SK-N-SH (cell line): ENCODE measurements around the gene SKI.

Experiments
- CHD2 ChIP-seq: fragments of 150-350 bp; IDR thresholded peaks from 2 replicates; pipeline ENCODE4 v1.6.1; 2018; ENCODE audit warnings: low read length; ENCODE audit not compliant: partially characterized antibody
- CTCF ChIP-seq: fragments of 200-600 bp; sonication (generic); IDR thresholded peaks from 2 replicates; pipeline ENCODE4 v1.6.1; 2017; ENCODE audit warnings: antibody characterized with exemption, mild to moderate bottlenecking, moderate library complexity
- JUND ChIP-seq: IDR thresholded peaks from 2 replicates; pipeline ENCODE4 v1.4.0; 2012
- MAX ChIP-seq: IDR thresholded peaks from 2 replicates; pipeline ENCODE4 v1.4.0; 2012; ENCODE audit warnings: low read depth
- POLR2AphosphoS5 ChIP-seq: IDR thresholded peaks from 2 replicates; pipeline ENCODE4 v1.6.1; 2012; ENCODE audit warnings: low read depth, low read length
- RAD21 ChIP-seq: IDR thresholded peaks from 2 replicates; pipeline ENCODE4 v1.6.1; 2012; ENCODE audit warnings: mild to moderate bottlenecking, low read length
- RCOR1 ChIP-seq: fragments of 150-350 bp; IDR thresholded peaks from 2 replicates; pipeline ENCODE4 v1.6.1; 2017; ENCODE audit warnings: antibody characterized with exemption, low read length
- TAF1 ChIP-seq: IDR thresholded peaks from 2 replicates; pipeline ENCODE4 v1.6.1; 2012; ENCODE audit warnings: low read depth, mild to moderate bottlenecking, low read length, moderate library complexity, borderline replicate concordance
- TCF12 ChIP-seq: IDR thresholded peaks from 2 replicates; pipeline ENCODE4 v1.4.0; 2012
- TEAD4 ChIP-seq: IDR thresholded peaks from 2 replicates; pipeline ENCODE4 v1.4.0; 2012; ENCODE audit warnings: mild to moderate bottlenecking, borderline replicate concordance; ENCODE audit not compliant: insufficient read depth
- YY1 ChIP-seq: IDR thresholded peaks from 2 replicates; pipeline ENCODE4 v1.4.0; 2012; ENCODE audit warnings: low read depth, mild to moderate bottlenecking
- TF ChIP-seq, protein P1 (sequence below): IDR thresholded peaks from 2 replicates; pipeline ENCODE4 v1.6.1; 2012; ENCODE audit warnings: mild to moderate bottlenecking, low read depth, low read length, moderate library complexity
- TF ChIP-seq, protein P2 (sequence below): fragments of 150-350 bp; IDR thresholded peaks from 2 replicates; pipeline ENCODE4 v1.6.1; 2017; ENCODE audit warnings: antibody characterized with exemption, low read length, low read depth, borderline replicate concordance

- no peak for TF ChIP-seq CTCF
- TF ChIP-seq TEAD4 = no peak
- TF ChIP-seq RAD21 = no peak
- TF ChIP-seq TCF12 = no peak
- no peak for TF ChIP-seq MAX
- no peak for TF ChIP-seq YY1
- TF ChIP-seq RCOR1 = no peak
- no peak for TF ChIP-seq CHD2
- no peak for TF ChIP-seq POLR2AphosphoS5
- no peak for TF ChIP-seq JUND
- TF ChIP-seq, protein P1, sequence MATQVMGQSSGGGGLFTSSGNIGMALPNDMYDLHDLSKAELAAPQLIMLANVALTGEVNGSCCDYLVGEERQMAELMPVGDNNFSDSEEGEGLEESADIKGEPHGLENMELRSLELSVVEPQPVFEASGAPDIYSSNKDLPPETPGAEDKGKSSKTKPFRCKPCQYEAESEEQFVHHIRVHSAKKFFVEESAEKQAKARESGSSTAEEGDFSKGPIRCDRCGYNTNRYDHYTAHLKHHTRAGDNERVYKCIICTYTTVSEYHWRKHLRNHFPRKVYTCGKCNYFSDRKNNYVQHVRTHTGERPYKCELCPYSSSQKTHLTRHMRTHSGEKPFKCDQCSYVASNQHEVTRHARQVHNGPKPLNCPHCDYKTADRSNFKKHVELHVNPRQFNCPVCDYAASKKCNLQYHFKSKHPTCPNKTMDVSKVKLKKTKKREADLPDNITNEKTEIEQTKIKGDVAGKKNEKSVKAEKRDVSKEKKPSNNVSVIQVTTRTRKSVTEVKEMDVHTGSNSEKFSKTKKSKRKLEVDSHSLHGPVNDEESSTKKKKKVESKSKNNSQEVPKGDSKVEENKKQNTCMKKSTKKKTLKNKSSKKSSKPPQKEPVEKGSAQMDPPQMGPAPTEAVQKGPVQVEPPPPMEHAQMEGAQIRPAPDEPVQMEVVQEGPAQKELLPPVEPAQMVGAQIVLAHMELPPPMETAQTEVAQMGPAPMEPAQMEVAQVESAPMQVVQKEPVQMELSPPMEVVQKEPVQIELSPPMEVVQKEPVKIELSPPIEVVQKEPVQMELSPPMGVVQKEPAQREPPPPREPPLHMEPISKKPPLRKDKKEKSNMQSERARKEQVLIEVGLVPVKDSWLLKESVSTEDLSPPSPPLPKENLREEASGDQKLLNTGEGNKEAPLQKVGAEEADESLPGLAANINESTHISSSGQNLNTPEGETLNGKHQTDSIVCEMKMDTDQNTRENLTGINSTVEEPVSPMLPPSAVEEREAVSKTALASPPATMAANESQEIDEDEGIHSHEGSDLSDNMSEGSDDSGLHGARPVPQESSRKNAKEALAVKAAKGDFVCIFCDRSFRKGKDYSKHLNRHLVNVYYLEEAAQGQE = no peak
- TF ChIP-seq, protein P2, sequence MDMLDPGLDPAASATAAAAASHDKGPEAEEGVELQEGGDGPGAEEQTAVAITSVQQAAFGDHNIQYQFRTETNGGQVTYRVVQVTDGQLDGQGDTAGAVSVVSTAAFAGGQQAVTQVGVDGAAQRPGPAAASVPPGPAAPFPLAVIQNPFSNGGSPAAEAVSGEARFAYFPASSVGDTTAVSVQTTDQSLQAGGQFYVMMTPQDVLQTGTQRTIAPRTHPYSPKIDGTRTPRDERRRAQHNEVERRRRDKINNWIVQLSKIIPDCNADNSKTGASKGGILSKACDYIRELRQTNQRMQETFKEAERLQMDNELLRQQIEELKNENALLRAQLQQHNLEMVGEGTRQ = no peak
- TF ChIP-seq TAF1 = no peak
Observed at GRCh38 chr1:2232916-2233438, 4.9 kb downstream of the SKI start.
